Activated naive CD4-positive, alpha-beta T cell treated with anti-CD3 and anti-CD28 coated beads for 36 hours (primary cell): ENCODE results near the gene ULK2. TPM values are rescaled to one million over a fixed set of nuclear protein-coding genes. Genes with fewer than 3 reads are reported as not detected.
"Not testable (repeated sequence)": the region's sequence is repeated elsewhere in the genome, so short reads cannot be mapped to it uniquely, and the experiment has no call there.

Source experiments
- CTCF ChIA-PET: fragments of 350-600 bp; sonication (Branson Sonifier 250); formaldehyde crosslinking; loops from one replicate; lab custom pipeline; 2021; ENCODE audit warnings: antibody characterized with exemption; lab: Charles Lee
- DNase-seq: peaks from one replicate; pipeline ENCODE4 v3.0.0-alpha.2; 2020
- H3K27ac Mint-ChIP-seq: one replicate; pipeline ENCODE4 v1.8.0; 2021; ENCODE audit warnings: mild to moderate bottlenecking, mixed read lengths
- H3K27me3 Mint-ChIP-seq: one replicate; pipeline ENCODE4 v1.8.0; 2021; ENCODE audit warnings: low read depth, mixed read lengths
- H3K36me3 Mint-ChIP-seq: one replicate; pipeline ENCODE4 v1.8.0; 2021; ENCODE audit warnings: low read depth, mixed read lengths
- H3K4me1 Mint-ChIP-seq: one replicate; pipeline ENCODE4 v1.8.0; 2021; ENCODE audit warnings: low read depth, mixed read lengths
- H3K4me3 Mint-ChIP-seq: one replicate; pipeline ENCODE4 v1.8.0; 2021; ENCODE audit warnings: mild to moderate bottlenecking, moderate library complexity, mixed read lengths
- H3K9me3 Mint-ChIP-seq: one replicate; pipeline ENCODE4 v1.8.0; 2021; ENCODE audit warnings: mixed read lengths
- intact Hi-C: fragments of 100-400 bp; cut with micrococcal nuclease; formaldehyde crosslinking; loops from one replicate; pipeline ENCODE4 v1.15.1; 2023
- total RNA-seq, 2 experiments: library from RNA; stranded (reverse); gene quantifications; one replicate each; pipeline ENCODE4 v1.2.3, GENCODE V29; 2021

ULK2 gene
- total RNA-seq, 2 experiments from 2014 or later: 10.2 to 10.3 TPM

GRCh38 chr17:19890001-19890400 is 22.3 kb upstream of the ULK2 start:
- H3K4me1 Mint-ChIP-seq, CTCF ChIA-PET, DNase-seq, H3K9me3 Mint-ChIP-seq, intact Hi-C loops, H3K36me3 Mint-ChIP-seq, H3K27me3 Mint-ChIP-seq, H3K27ac Mint-ChIP-seq, H3K4me3 Mint-ChIP-seq: not testable (repeated sequence)

- Mint-ChIP-seq H3K27me3 (no peaks in the 10 kb centered on the region), H3K9me3 (no peaks in the 10 kb centered on the region), H3K4me1 (no peaks in the 10 kb centered on the region), H3K27ac (no peak overlapping the region), H3K36me3 (no peaks in the 10 kb centered on the region), H3K4me3 (no peak overlapping the region)
- intact Hi-C loops: no loop called here
- CTCF ChIA-PET: interaction anchor here (0.6 kb wide), 1 partner anchor 125 kb away, joined by 3 read pairs; no protein-coding TSS in a partner anchor
- DNase-seq: no peak
These were observed 18.4 kb upstream of the ULK2 start for GRCh38 chr17:19886116-19886515.

GRCh38 chr17:19883537-19884215 is 15.9 kb upstream of the ULK2 start:
- no peak for DNase-seq
- no peaks in the 10 kb centered on the region for H3K27me3 Mint-ChIP-seq
- no peak overlapping the region for H3K27ac Mint-ChIP-seq
- peaks cover 8% of the 10 kb centered on the region for H3K4me1 Mint-ChIP-seq
- no peak overlapping the region for H3K4me3 Mint-ChIP-seq
- intact Hi-C loops: no loop called here
- no peaks in the 10 kb centered on the region for H3K9me3 Mint-ChIP-seq
- CTCF ChIA-PET: no interaction called here
- H3K36me3 Mint-ChIP-seq: no peaks in the 10 kb centered on the region

- H3K4me1 Mint-ChIP-seq: peaks cover 38% of the 10 kb centered on the region
- H3K27me3 Mint-ChIP-seq: no peaks in the 10 kb centered on the region
- CTCF ChIA-PET: interaction anchor here (0.6 to 2.1 kb wide), 2 partner anchors 12 to 33 kb away, joined by 3 to 5 read pairs; partner anchors contain the start of gene ULK2
- no peaks in the 10 kb centered on the region for H3K9me3 Mint-ChIP-seq
- H3K4me3 Mint-ChIP-seq: no peak overlapping the region
- no peak for DNase-seq
- intact Hi-C loops: no loop called here
- no peak overlapping the region for H3K27ac Mint-ChIP-seq
- H3K36me3 Mint-ChIP-seq: no peaks in the 10 kb centered on the region
These were observed 12.7 kb upstream of the ULK2 start for GRCh38 chr17:19880393-19880792.

GRCh38 chr17:19877364-19877945 is 9.7 kb upstream of the ULK2 start:
- H3K27ac Mint-ChIP-seq: no peak overlapping the region
- H3K27me3 Mint-ChIP-seq: no peaks in the 10 kb centered on the region
- no peak overlapping the region for H3K4me3 Mint-ChIP-seq
- CTCF ChIA-PET: no interaction called here
- H3K36me3 Mint-ChIP-seq: no peaks in the 10 kb centered on the region
- intact Hi-C loops: no loop called here
- DNase-seq: no peak
- H3K4me1 Mint-ChIP-seq: peaks cover 38% of the 10 kb centered on the region
- H3K9me3 Mint-ChIP-seq: no peaks in the 10 kb centered on the region

- DNase-seq: peak; percentile 47
- CTCF ChIA-PET: interaction anchor here (1.2 to 1.5 kb wide), 2 partner anchors 8 to 110 kb away, joined by 3 read pairs; no protein-coding TSS in a partner anchor
- no peak overlapping the region for H3K27ac Mint-ChIP-seq
These were observed 8.9 kb upstream of the ULK2 start for GRCh38 chr17:19876529-19877161.

GRCh38 chr17:19874256-19874655 is 6.5 kb upstream of the ULK2 start:
- intact Hi-C loops: no loop called here
- Mint-ChIP-seq H3K9me3 (no peaks in the 10 kb centered on the region), H3K4me1 (peaks cover 43% of the 10 kb centered on the region), H3K27me3 (no peaks in the 10 kb centered on the region), H3K4me3 (no peak overlapping the region), H3K36me3 (no peaks in the 10 kb centered on the region), H3K27ac (no peak overlapping the region)
- CTCF ChIA-PET: interaction anchor here (0.7 kb wide), 1 partner anchor 135 kb away, joined by 7 read pairs; the partner anchor contains the start of gene SPECC1
- no peak for DNase-seq

More at GRCh38 chr17:19876529-19877161, 8.9 kb upstream of the ULK2 start:
- H3K4me3 Mint-ChIP-seq: peak overlapping the region; percentile 23
- H3K9me3 Mint-ChIP-seq: no peaks in the 10 kb centered on the region
- H3K27me3 Mint-ChIP-seq: no peaks in the 10 kb centered on the region
- peaks cover 38% of the 10 kb centered on the region for H3K4me1 Mint-ChIP-seq
- H3K36me3 Mint-ChIP-seq: no peaks in the 10 kb centered on the region
- intact Hi-C loops: no loop called here

GRCh38 chr17:19873346-19873745 is 5.6 kb upstream of the ULK2 start:
- Mint-ChIP-seq H3K36me3 (no peaks in the 10 kb centered on the region), H3K27me3 (no peaks in the 10 kb centered on the region), H3K27ac (no peak overlapping the region), H3K9me3 (no peaks in the 10 kb centered on the region), H3K4me1 (peaks cover 41% of the 10 kb centered on the region), H3K4me3 (no peak overlapping the region)
- intact Hi-C loops: no loop called here
- no peak for DNase-seq
- CTCF ChIA-PET: no interaction called here

- H3K27ac Mint-ChIP-seq: no peak overlapping the region
- peaks cover 4% of the 10 kb centered on the region for H3K36me3 Mint-ChIP-seq
- H3K4me3 Mint-ChIP-seq: peak overlapping the region; percentile 43
- H3K27me3 Mint-ChIP-seq: no peaks in the 10 kb centered on the region
- DNase-seq: no peak
- CTCF ChIA-PET: interaction anchor here (1.1 to 1.9 kb wide), 2 partner anchors 8 to 12 kb away, joined by 3 to 5 read pairs; no protein-coding TSS in a partner anchor
- no peaks in the 10 kb centered on the region for H3K9me3 Mint-ChIP-seq
- H3K4me1 Mint-ChIP-seq: peaks cover 31% of the 10 kb centered on the region
- intact Hi-C loops: loop anchor here (5.0 to 10.0 kb wide), 2 partner anchors 96 to 137 kb away; partner anchors contain the start of gene SPECC1
These were observed 301 bp upstream of the ULK2 start for GRCh38 chr17:19868079-19868395.

GRCh38 chr17:19867079-19867328 is 732 bp downstream of the ULK2 start:
- CTCF ChIA-PET: no interaction called here
- DNase-seq: peak; percentile 69
- Mint-ChIP-seq H3K9me3 (no peaks in the 10 kb centered on the region), H3K4me3 (peak overlapping the region; percentile 80), H3K4me1 (peaks cover 31% of the 10 kb centered on the region), H3K27ac (peak overlapping the region; percentile 50), H3K27me3 (no peaks in the 10 kb centered on the region), H3K36me3 (peaks cover 4% of the 10 kb centered on the region)
- intact Hi-C loops: loop anchor here (1.0 to 10.0 kb wide), 3 partner anchors 95 to 138 kb away; partner anchors contain the start of genes AKAP10 and SPECC1

- peak overlapping the region; percentile 26 for H3K4me3 Mint-ChIP-seq
- H3K4me1 Mint-ChIP-seq: peaks cover 31% of the 10 kb centered on the region
- H3K27me3 Mint-ChIP-seq: no peaks in the 10 kb centered on the region
- CTCF ChIA-PET: no interaction called here
- intact Hi-C loops: loop anchor here (5.0 to 10.0 kb wide), 2 partner anchors 93 to 140 kb away; partner anchors contain the start of gene SPECC1
- H3K9me3 Mint-ChIP-seq: no peaks in the 10 kb centered on the region
- peaks cover 6% of the 10 kb centered on the region for H3K36me3 Mint-ChIP-seq
- H3K27ac Mint-ChIP-seq: no peak overlapping the region
- no peak for DNase-seq
These were observed 2.7 kb downstream of the ULK2 start for GRCh38 chr17:19865021-19865420.

GRCh38 chr17:19860647-19861177 is 7.0 kb downstream of the ULK2 start:
- not testable (repeated sequence) for H3K4me3 Mint-ChIP-seq, H3K9me3 Mint-ChIP-seq, H3K27ac Mint-ChIP-seq, H3K36me3 Mint-ChIP-seq, DNase-seq, H3K27me3 Mint-ChIP-seq
- peaks cover 13% of the 10 kb centered on the region for H3K4me1 Mint-ChIP-seq
- intact Hi-C loops: loop anchor here (10.0 kb wide), 1 partner anchor 144 kb away; the partner anchor contains the start of gene SPECC1
- CTCF ChIA-PET: interaction anchor here (0.7 to 1.4 kb wide), 2 partner anchors 43 to 50 kb away, joined by 3 to 4 read pairs; no protein-coding TSS in a partner anchor
